GM21528 (cell line): ENCODE results near the gene ENPP4.

Experiments
- ATAC-seq: cut with Tn5 transposase; IDR thresholded peaks from one replicate; pipeline ENCODE4 v1.9.1; 2021; ENCODE audit warnings: mild to moderate bottlenecking, moderate library complexity; ENCODE audit not compliant: unreplicated experiment, low FRiP score

ENPP4 gene

GRCh38 chr6:46191961-46192360, 62.2 kb downstream of the ENPP4 start:
- no peak for ATAC-seq
